Measurements from ENCODE around the gene TBK1. TPM values are rescaled to one million over a fixed set of nuclear protein-coding genes. Genes with fewer than 3 reads are reported as not detected.

Gene TBK1
- total RNA-seq, 4 donors from 2014 or later: 27.7 to 60.5 (median 38.6) TPM

- TF ChIP-seq CTCF (IDR thresholded peaks at IDR 0.05; ENCODE audit: low read depth): no peak
Observed at GRCh38 chr12:64412459-64412858, 39.5 kb upstream of the TBK1 start.

- TF ChIP-seq CTCF (IDR thresholded peaks at IDR 0.05; ENCODE audit: low read depth): no peak
Observed at GRCh38 chr12:64413884-64414283, 38.0 kb upstream of the TBK1 start.

DNA sequence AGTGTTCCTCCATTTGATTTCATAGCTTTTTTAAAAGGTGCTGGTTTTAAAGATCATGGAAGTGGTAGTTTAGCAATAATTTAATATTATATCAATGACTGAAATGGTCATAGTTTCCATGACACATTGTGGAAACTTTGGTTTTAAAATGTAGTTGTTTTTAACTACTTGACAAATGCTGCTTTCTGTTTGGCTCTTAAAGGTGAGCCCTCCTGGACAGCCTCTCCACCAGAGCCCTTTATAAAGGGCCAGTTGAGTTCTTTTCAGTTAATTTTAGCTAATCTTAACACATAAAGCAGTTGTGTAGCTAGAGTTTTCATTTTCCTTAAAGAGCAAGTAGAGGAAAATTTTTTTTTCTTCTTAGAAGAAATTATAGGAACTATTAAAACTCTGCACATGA is 33.7 kb upstream of the TBK1 start:
- no peak for TF ChIP-seq CTCF (IDR thresholded peaks at IDR 0.05; ENCODE audit: low read depth)

GRCh38 chr12:64419696-64420095 is 32.2 kb upstream of the TBK1 start:
- no peak for TF ChIP-seq CTCF (IDR thresholded peaks at IDR 0.05; ENCODE audit: low read depth)

GRCh38 chr12:64427988-64428387 is 23.9 kb upstream of the TBK1 start:
- no peak for TF ChIP-seq CTCF (IDR thresholded peaks at IDR 0.05; ENCODE audit: low read depth)

DNA sequence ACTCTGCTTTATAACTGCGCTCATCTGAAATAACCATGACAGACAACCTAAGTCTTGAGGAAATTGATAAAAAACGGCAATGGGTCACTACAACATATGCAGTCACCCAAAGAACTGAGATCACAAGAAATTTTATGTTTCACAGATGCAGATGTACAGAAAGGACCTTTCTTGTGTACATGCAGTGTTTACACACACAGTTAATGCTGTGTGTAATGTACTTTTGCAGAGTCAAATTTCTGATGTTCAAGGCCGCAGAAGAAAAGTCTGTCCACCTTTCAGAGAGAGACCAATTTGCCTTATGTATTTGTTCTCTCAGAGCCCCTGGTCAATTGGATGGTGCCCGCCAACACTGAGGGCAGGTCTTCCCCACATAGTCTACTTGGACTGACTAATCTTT is 23.0 kb upstream of the TBK1 start:
- no peak for TF ChIP-seq CTCF (IDR thresholded peaks at IDR 0.05; ENCODE audit: low read depth)

GRCh38 chr12:64430886-64431285 is 21.0 kb upstream of the TBK1 start:
- TF ChIP-seq CTCF (IDR thresholded peaks at IDR 0.05; ENCODE audit: low read depth): no peak
